ENCODE data around the gene SLC3A2.

DNA sequence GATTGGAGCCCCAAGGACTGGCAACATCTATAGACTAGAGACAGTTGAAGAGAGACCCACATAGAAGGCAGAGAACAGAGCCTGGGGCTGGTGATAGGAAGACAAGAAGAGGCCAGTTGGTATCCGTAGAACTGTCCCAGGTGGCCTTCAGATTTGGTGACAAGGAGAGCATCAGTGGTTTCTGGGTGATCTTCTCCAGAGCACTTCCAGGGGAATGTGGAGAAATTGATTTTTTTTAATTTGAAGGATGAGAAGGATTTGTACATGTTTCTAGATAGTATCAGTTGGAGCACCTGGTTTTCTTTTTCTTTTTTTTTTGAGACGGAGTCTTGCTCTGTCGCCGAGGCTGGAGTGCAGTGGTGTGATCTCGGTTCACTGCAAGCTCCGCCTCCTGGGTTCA is 14.8 kb downstream of the SLC3A2 start:
- no peak for TF ChIP-seq EZH2 (IDR thresholded peaks at IDR 0.05; ENCODE audit: insufficient read depth, low read length)
- TF ChIP-seq, protein P1, sequence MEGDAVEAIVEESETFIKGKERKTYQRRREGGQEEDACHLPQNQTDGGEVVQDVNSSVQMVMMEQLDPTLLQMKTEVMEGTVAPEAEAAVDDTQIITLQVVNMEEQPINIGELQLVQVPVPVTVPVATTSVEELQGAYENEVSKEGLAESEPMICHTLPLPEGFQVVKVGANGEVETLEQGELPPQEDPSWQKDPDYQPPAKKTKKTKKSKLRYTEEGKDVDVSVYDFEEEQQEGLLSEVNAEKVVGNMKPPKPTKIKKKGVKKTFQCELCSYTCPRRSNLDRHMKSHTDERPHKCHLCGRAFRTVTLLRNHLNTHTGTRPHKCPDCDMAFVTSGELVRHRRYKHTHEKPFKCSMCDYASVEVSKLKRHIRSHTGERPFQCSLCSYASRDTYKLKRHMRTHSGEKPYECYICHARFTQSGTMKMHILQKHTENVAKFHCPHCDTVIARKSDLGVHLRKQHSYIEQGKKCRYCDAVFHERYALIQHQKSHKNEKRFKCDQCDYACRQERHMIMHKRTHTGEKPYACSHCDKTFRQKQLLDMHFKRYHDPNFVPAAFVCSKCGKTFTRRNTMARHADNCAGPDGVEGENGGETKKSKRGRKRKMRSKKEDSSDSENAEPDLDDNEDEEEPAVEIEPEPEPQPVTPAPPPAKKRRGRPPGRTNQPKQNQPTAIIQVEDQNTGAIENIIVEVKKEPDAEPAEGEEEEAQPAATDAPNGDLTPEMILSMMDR (IDR thresholded peaks at IDR 0.05; ENCODE audit: insufficient read depth, low read depth, low read length): no peak

Data from astrocyte (in vitro differentiated cells and primary cell).